GM12892 (cell line): ENCODE measurements around the gene AIDA.

Experiments
- POLR2A ChIP-seq: IDR thresholded peaks from 2 replicates; pipeline ENCODE4 v1.6.1; 2011; ENCODE audit warnings: low read depth, low read length, control low read depth
- POLR2AphosphoS5 ChIP-seq: IDR thresholded peaks from 2 replicates; pipeline ENCODE4 v1.6.1; 2011; ENCODE audit warnings: low read depth, low read length, control low read depth
- TAF1 ChIP-seq: IDR thresholded peaks from 2 replicates; pipeline ENCODE4 v1.6.1; 2011; ENCODE audit warnings: low read depth, mild to moderate bottlenecking, control low read depth, low read length, borderline replicate concordance

DNA sequence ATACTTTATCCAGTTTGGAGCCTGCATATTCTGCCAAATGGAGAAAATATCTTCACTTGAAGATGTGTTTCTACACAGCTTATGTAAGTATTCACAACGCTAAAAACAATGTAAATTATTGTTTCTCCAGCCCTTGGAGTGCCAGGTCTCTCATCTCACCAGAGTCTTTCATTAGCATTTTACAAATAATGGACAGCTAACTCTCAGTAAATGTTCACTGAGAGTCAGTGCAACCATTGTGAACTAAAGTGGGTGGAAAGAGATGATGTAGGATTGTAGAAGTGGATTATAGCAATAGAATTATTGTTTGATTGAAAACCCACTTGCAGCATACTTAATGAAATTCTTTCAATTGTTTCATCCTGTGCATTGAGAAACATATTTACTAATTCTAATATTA, 16.5 kb upstream of the AIDA start:
- TF ChIP-seq POLR2A (no peak), POLR2AphosphoS5 (no peak), TAF1 (no peak)
